ENCODE data around the gene TCP11L1. TPM values are rescaled to one million over a fixed set of nuclear protein-coding genes. Genes with fewer than 3 reads are reported as not detected.
A peak's percentile ranks its signal among the peaks of the same experiment; 100 is the strongest.
"Not testable (repeated sequence)": the region's sequence is repeated elsewhere in the genome, so short reads cannot be mapped to it uniquely, and the experiment has no call there.

The TCP11L1 gene
- total and polyA plus RNA-seq, 2 donors, result 9.2 to 22.7 TPM

DNA sequence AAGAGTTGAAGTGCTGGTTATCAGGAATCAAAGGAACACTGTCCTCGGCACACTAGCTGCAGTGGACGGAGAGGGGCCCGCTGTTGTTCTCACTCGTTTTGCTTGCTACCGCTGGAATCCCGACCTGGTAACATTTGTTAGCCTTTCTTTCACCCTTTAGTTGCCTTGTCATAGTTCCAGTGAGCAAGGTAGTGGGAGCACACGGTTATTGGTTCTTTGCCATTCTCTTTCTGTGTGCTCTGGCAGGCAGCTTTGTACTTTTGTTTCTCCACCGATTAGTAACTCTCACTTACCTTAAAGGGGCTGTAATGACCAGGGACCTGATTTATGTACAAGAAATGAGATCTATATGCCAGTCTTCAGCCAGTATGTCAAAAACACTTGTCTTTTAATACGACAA is 21.9 kb upstream of the TCP11L1 start:
- 89% methylated on average over 9 of the region's 9 CpGs for WGBS
- Histone ChIP-seq H3K27ac (ENCODE audit: low read depth) (no peak overlapping the region), H3K36me3 (ENCODE audit: insufficient read depth) (no peaks in the 10 kb centered on the region), H3K4me1 (ENCODE audit: insufficient read depth) (no peaks in the 10 kb centered on the region), H3K4me3 (ENCODE audit: low read depth, low read length) (no peak overlapping the region)
- DNase-seq (ENCODE audit: extremely low spot score), result no peak

DNA sequence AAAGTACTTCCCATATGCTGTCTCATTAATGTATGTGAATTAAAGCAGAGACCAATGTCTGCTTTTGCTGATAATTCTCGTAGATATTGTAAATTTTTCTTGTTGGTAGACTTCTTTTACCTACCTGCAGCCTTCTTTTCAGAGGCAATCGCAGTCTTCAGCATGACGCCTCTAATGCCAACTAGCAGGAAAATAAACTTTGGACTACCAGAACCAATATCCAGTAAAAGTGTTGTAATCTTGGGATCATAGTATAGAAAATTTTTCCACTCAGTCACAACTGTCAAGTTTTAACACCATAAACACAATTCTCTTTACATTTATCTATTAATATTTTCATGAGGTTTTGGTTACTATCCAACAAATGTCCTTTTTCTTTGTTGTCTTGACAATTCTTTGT is 21.4 kb upstream of the TCP11L1 start:
- Histone ChIP-seq H3K4me1 (ENCODE audit: insufficient read depth) (no peaks in the 10 kb centered on the region), H3K27ac (ENCODE audit: low read depth) (no peak overlapping the region), H3K4me3 (ENCODE audit: low read depth, low read length) (no peak overlapping the region), H3K36me3 (ENCODE audit: insufficient read depth) (no peaks in the 10 kb centered on the region)
- 96% methylated on average over 3 of the region's 3 CpGs for WGBS
- no peak for DNase-seq (ENCODE audit: extremely low spot score)

DNA sequence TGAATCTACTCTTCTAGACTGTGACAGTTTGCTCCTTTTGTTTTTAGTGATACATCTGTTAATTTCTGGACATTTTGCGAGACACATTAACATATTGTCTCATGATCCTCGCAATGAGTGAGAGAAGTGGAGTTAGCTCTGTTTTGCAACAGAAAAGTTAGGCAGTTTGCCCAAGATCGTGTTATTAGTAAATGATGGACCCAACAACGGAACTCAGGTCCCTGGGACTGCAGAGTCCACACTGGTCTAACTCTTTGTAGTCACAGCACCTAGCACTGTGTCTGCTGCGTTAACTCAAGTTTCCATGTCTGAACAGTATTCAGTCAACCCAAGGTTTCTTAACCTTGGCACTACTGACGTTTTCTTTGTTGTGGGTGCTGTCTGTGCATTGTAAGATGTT is 20.5 kb upstream of the TCP11L1 start:
- H3K4me1 ChIP-seq (ENCODE audit: insufficient read depth), result no peaks in the 10 kb centered on the region
- DNase-seq (ENCODE audit: extremely low spot score), result no peak
- no peak overlapping the region for H3K4me3 ChIP-seq (ENCODE audit: low read depth, low read length)
- WGBS, result 92% methylated on average over 6 of the region's 6 CpGs
- no peaks in the 10 kb centered on the region for H3K36me3 ChIP-seq (ENCODE audit: insufficient read depth)
- H3K27ac ChIP-seq (ENCODE audit: low read depth), result no peak overlapping the region

DNA sequence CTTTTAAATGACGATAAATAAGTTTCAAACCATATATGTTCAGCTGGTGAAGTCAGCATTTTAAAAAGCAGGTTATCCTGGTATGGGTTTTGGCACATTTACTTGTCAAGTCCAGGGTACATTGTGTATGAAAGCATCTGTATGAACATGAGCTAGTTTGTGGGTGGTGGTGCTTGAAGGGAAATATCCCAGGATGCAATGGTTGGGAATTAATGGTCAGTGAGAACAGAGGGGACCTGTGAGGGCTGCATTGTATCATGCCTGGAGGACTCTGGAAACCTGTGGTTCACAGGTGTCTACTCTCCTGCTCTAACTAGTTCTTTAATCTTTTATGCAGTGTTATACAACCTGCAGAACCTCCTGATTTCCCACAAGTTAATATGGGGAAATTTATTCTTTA is 17.9 kb upstream of the TCP11L1 start:
- WGBS, result 99% methylated on average over 1 of the region's 1 CpG
- no peaks in the 10 kb centered on the region for H3K4me1 ChIP-seq (ENCODE audit: insufficient read depth)
- no peak for DNase-seq (ENCODE audit: extremely low spot score)

DNA sequence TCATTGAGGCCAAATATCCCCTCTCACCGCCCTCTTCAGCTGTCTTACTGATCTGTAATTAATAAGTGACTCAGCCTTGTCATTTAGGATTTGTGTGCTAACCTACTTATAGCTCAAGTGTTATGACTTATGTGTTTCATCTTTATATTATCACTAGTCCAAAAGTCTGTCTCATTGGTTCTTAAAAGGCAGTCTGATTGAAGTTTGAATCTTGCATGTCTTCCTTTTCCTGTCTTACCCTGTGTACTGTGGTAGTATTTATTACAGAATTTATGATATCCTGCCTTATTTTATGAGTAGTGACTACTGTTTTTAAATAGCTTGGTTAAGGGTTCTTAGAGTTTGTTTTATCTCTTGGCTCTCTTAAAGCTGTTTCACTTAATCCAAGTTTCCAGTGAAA is 17.4 kb upstream of the TCP11L1 start:
- no peak overlapping the region for H3K27ac ChIP-seq (ENCODE audit: low read depth)
- H3K36me3 ChIP-seq (ENCODE audit: insufficient read depth), result no peaks in the 10 kb centered on the region
- no peak overlapping the region for H3K4me3 ChIP-seq (ENCODE audit: low read depth, low read length)
- H3K4me1 ChIP-seq (ENCODE audit: insufficient read depth), result no peaks in the 10 kb centered on the region
- DNase-seq (ENCODE audit: extremely low spot score), result no peak
- 86% methylated on average over 1 of the region's 1 CpG for WGBS

More for the DNA sequence above, 17.9 kb upstream of the TCP11L1 start:
- Histone ChIP-seq H3K36me3 (ENCODE audit: insufficient read depth) (no peaks in the 10 kb centered on the region), H3K27ac (ENCODE audit: low read depth) (no peak overlapping the region), H3K4me3 (ENCODE audit: low read depth, low read length) (no peak overlapping the region)

GRCh38 chr11:33025339-33025722 is 14.0 kb upstream of the TCP11L1 start:
- no peak for DNase-seq (ENCODE audit: extremely low spot score)
- no peaks in the 10 kb centered on the region for H3K4me1 ChIP-seq (ENCODE audit: insufficient read depth)
- H3K4me3 ChIP-seq (ENCODE audit: low read depth, low read length), result no peak overlapping the region
- no peaks in the 10 kb centered on the region for H3K36me3 ChIP-seq (ENCODE audit: insufficient read depth)
- no peak overlapping the region for H3K27ac ChIP-seq (ENCODE audit: low read depth)
- WGBS, result 88% methylated on average over 3 of the region's 3 CpGs

- Histone ChIP-seq H3K27ac (ENCODE audit: low read depth) (no peak overlapping the region), H3K36me3 (ENCODE audit: insufficient read depth) (no peaks in the 10 kb centered on the region), H3K4me3 (ENCODE audit: low read depth, low read length) (no peak overlapping the region), H3K4me1 (ENCODE audit: insufficient read depth) (no peaks in the 10 kb centered on the region)
- WGBS, result 82% methylated on average over 2 of the region's 2 CpGs
- DNase-seq (ENCODE audit: extremely low spot score), result no peak
These were observed 12.1 kb upstream of the TCP11L1 start for GRCh38 chr11:33027233-33027632.

- Histone ChIP-seq H3K4me1 (ENCODE audit: insufficient read depth) (no peaks in the 10 kb centered on the region), H3K36me3 (ENCODE audit: insufficient read depth) (no peaks in the 10 kb centered on the region), H3K27ac (ENCODE audit: low read depth) (no peak overlapping the region), H3K4me3 (ENCODE audit: low read depth, low read length) (no peak overlapping the region)
- DNase-seq (ENCODE audit: extremely low spot score), result no peak
- 56% methylated on average over 4 of the region's 4 CpGs for WGBS
These were observed 11.4 kb upstream of the TCP11L1 start for GRCh38 chr11:33027846-33028536.

- no peak overlapping the region for H3K27ac ChIP-seq (ENCODE audit: low read depth)
- DNase-seq (ENCODE audit: extremely low spot score), result no peak
- H3K36me3 ChIP-seq (ENCODE audit: insufficient read depth), result no peaks in the 10 kb centered on the region
- WGBS, result 70% methylated on average over 2 of the region's 2 CpGs
- no peak overlapping the region for H3K4me3 ChIP-seq (ENCODE audit: low read depth, low read length)
- no peaks in the 10 kb centered on the region for H3K4me1 ChIP-seq (ENCODE audit: insufficient read depth)
These were observed 10.8 kb upstream of the TCP11L1 start for GRCh38 chr11:33028537-33028914.

- not testable (repeated sequence) for H3K36me3 ChIP-seq (ENCODE audit: insufficient read depth); DNase-seq (ENCODE audit: extremely low spot score); H3K4me3 ChIP-seq (ENCODE audit: low read depth, low read length); H3K27ac ChIP-seq (ENCODE audit: low read depth); H3K4me1 ChIP-seq (ENCODE audit: insufficient read depth)
- WGBS, result 83% methylated on average over 6 of the region's 6 CpGs
These were observed 10.2 kb upstream of the TCP11L1 start for GRCh38 chr11:33029218-33029617.

GRCh38 chr11:33033493-33033892 is 5.9 kb upstream of the TCP11L1 start:
- 64% methylated on average over 4 of the region's 4 CpGs for WGBS
- Histone ChIP-seq H3K27ac (ENCODE audit: low read depth) (no peak overlapping the region), H3K4me3 (ENCODE audit: low read depth, low read length) (no peak overlapping the region), H3K36me3 (ENCODE audit: insufficient read depth) (no peaks in the 10 kb centered on the region), H3K4me1 (ENCODE audit: insufficient read depth) (no peaks in the 10 kb centered on the region)
- DNase-seq (ENCODE audit: extremely low spot score), result no peak

DNA sequence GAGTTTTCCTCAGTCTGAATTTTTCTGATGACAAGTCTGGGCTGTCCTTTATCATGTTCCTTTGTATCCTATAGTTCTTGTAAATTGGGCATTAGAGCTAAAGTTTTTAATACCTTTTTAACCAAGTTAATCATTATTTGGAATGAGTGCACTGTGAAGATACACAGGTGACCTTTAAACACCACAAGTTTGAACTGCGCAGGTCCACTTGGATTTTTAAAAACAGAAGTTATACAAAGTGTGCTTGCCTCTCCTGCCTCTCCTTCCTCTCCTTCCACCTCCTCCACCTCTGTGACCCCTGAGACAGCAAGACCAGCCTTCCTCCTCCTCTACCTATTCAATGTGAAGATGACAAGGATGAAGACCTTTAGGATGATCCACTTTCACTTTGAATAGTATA is 4.4 kb upstream of the TCP11L1 start:
- Histone ChIP-seq H3K4me1 (ENCODE audit: insufficient read depth) (no peaks in the 10 kb centered on the region), H3K36me3 (ENCODE audit: insufficient read depth) (no peaks in the 10 kb centered on the region), H3K4me3 (ENCODE audit: low read depth, low read length) (no peak overlapping the region), H3K27ac (ENCODE audit: low read depth) (no peak overlapping the region)
- DNase-seq (ENCODE audit: extremely low spot score), result no peak
- WGBS, result 86% methylated on average over 1 of the region's 1 CpG

DNA sequence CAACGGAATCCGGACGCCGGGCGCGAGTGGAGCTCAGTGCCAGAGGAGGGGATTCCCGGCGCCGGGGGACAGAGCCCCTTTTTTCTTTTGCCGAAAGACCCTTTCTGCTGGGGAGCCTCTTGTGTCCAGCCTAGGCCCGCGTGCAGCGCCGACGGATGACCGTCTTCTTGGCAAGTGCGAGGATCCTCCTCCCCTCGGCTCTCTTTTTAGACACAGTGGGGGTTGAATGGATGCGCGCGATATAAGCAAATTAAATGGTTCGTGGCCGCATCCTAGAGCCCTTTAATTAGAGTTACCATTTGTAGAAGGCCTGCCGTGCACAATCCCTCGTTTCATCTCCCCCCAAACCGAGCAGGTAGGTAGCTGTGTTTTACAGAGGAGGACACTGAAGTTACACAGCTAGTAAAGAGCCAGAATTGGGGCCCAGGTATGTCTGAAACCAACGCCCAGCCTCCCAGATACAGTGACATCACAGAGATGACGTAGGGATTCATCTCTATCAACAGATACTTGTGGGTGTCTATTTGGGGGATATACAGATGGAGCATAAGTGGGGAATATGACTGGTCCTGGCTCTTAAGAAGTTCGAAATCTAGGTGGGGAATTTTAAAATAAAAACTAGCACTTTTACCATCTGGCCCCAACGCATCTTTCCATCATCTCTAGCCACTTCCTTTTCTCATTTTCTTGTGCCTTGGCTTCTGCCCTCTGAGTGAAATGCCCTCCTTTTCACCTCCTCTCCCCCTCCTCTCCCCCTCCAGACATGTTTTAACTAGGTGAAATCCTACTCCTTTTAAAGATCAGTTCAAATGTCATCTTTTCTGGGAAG is 875 bp downstream of the TCP11L1 start:
- no peak for DNase-seq (ENCODE audit: extremely low spot score)

GRCh38 chr11:33040862-33041453 is 1.6 kb downstream of the TCP11L1 start:
- Histone ChIP-seq H3K4me3 (ENCODE audit: low read depth, low read length) (no peak overlapping the region), H3K36me3 (ENCODE audit: insufficient read depth) (peaks cover 4% of the 10 kb centered on the region), H3K27ac (ENCODE audit: low read depth) (no peak overlapping the region), H3K4me1 (ENCODE audit: insufficient read depth) (peaks cover 1% of the 10 kb centered on the region)
- no peak for DNase-seq (ENCODE audit: extremely low spot score)
- WGBS, result 57% methylated on average over 5 of the region's 5 CpGs

More for the DNA sequence above, 875 bp downstream of the TCP11L1 start:
- Histone ChIP-seq H3K4me3 (ENCODE audit: low read depth, low read length) (peak overlapping the region; percentile 78), H3K36me3 (ENCODE audit: insufficient read depth) (peaks cover under 1% of the 10 kb centered on the region), H3K4me1 (ENCODE audit: insufficient read depth) (peaks cover 1% of the 10 kb centered on the region), H3K27ac (ENCODE audit: low read depth) (peak overlapping the region; percentile 92)
- WGBS, result 4% methylated on average over 30 of the region's 30 CpGs
